Right lobe of liver (tissue), 6 donors: ENCODE data around the gene SLC26A4. TPM values are rescaled to one million over a fixed set of nuclear protein-coding genes. Genes with fewer than 3 reads are reported as not detected.
A peak's percentile ranks its signal among the peaks of the same experiment; 100 is the strongest.

Experiments
- ATAC-seq, 4 donors: fragments of 200-7000 bp; cut with Tn5 transposase; one replicate each; pipeline ENCODE4 v1.9.1; 2020; ENCODE audit warnings: mild to moderate bottlenecking in 4 of 4, moderate library complexity in 4 of 4
- DNase-seq, 3 donors: peaks; one replicate each; pipeline ENCODE4 v3.0.0-alpha.2; 2020
- H3K27ac ChIP-seq, 3 donors: fragments of 200-600 bp; one replicate each; pipeline ENCODE4 v1.8.0; 2022
- H3K27me3 ChIP-seq, 2 donors: fragments of 200-600 bp; one replicate each; pipeline ENCODE4 v1.8.0; 2022
- H3K36me3 ChIP-seq, 4 donors: fragments of 200-600 bp; sonication (generic) in 1 of 4; one replicate each; pipeline versions ENCODE4 v1.5.1 to v1.8.0; 2017 to 2022; ENCODE audit warnings: control low read depth in 1 of 4
- H3K4me1 ChIP-seq, 4 donors: fragments of 200-600 bp; sonication (generic) in 1 of 4; one replicate each; pipeline versions ENCODE4 v1.5.1 to v1.8.0; 2017 to 2022; ENCODE audit warnings: control low read depth in 1 of 4
- H3K4me3 ChIP-seq, 3 donors: fragments of 200-600 bp; one replicate each; pipeline ENCODE4 v1.8.0; 2022
- H3K9me3 ChIP-seq, 4 donors: fragments of 200-600 bp; sonication (generic) in 1 of 4; one replicate each; pipeline versions ENCODE4 v1.5.1 to v1.8.0; 2017 to 2022; ENCODE audit warnings: control low read depth in 1 of 4
- POLR2A ChIP-seq: fragments of 450-650 bp; IDR thresholded peaks from one replicate; pipeline ENCODE4 v1.6.1; 2017; ENCODE audit warnings: antibody characterized with exemption, mild to moderate bottlenecking
- WGBS: methylation state at CpG from one replicate; pipeline ENCODE4 v1.1.6; 2018; ENCODE audit warnings: low coverage, low lambda C conversion rate; ENCODE audit not compliant: insufficient coverage; ENCODE audit errors: missing lambda C conversion rate; 5-methylcytosine and 5-hydroxymethylcytosine counted together
- intact Hi-C, 2 donors: fragments of 100-400 bp; cut with DNase I; formaldehyde crosslinking; loops; one replicate each; pipeline versions ENCODE4 v1.11.2 to v1.14.1; 2022
- total RNA-seq, 6 experiments: library from RNA; depleted of rRNA in 2 of 6; stranded (reverse); fragments of >200 nt in 2 of 6; fragmentation: NEBNext Ultra II Directional in 3 of 6; extraction: Animal tissue kit (Norgen Biotek cat#: 25700) in 3 of 6; gene quantifications; one replicate each; pipeline versions ENCODE4 v1.1.0 to v1.2.4, GENCODE V29; 2016 to 2023
- TF ChIP-seq, protein P1 (sequence below), 4 donors: fragments of 200-600 bp in 3 of 4; fragments of 450-650 bp in 1 of 4; IDR thresholded peaks; one replicate each; pipeline versions ENCODE4 v1.5.1 to v1.8.0; 2016 to 2022; ENCODE audit warnings: antibody characterized with exemption in 4 of 4, mild to moderate bottlenecking in 2 of 4
- donor health status: DM: no; HTN: yes; CAD: no.
- donor health status: DM: no; HTN: no; CAD: no.
- donor health status: DM: no; HTN: no; CAD: no.
- donor health status: DM: no; HTN: yes; CAD: no.
- donor health status: DM: no; HTN: yes; CAD: no.

SLC26A4 gene
- total RNA-seq, 6 experiments from 2014 or later = 0.05 to 0.68 (median 0.27) TPM; not detected in 1

DNA sequence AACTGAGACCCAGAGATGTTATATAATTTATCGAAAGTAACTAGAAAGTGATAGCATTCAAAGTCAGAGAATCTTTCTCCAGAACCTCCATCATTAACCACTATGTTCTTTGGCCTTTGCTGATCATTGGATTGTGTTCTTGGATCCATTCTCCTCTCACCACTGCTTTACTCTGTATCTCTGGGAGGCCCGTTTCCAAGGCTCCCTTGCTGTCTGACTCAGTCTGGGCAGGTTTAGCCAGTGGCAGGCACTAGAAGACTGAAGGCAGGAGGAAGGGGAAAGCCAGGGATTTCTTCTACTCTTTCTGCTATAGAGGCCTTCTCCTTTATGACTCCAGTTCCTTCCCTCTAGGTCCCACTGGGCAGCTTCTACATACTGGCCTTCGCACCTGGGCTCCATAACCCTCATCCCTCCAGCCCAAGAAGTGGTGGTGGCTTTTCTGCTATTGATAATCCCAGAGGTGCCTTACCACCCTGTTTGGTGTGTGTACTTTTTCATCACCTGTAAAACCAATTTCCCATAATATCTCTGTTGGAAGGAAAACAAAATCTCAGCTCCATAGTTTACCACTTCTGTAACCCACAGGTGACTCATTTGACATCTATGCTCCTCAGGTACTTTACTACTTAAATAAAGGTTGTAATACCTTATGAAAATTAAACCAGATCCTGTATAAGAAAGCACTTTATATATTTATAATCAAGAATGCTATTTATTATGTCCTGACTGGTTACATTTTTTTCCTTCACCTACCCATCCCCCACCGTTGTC lies 44.5 kb upstream of the SLC26A4 start:
- H3K4me1 ChIP-seq = no peaks in the 10 kb centered on the region
- no peaks in the 10 kb centered on the region for H3K27me3 ChIP-seq
- no peak for TF ChIP-seq POLR2A
- TF ChIP-seq, protein P1, sequence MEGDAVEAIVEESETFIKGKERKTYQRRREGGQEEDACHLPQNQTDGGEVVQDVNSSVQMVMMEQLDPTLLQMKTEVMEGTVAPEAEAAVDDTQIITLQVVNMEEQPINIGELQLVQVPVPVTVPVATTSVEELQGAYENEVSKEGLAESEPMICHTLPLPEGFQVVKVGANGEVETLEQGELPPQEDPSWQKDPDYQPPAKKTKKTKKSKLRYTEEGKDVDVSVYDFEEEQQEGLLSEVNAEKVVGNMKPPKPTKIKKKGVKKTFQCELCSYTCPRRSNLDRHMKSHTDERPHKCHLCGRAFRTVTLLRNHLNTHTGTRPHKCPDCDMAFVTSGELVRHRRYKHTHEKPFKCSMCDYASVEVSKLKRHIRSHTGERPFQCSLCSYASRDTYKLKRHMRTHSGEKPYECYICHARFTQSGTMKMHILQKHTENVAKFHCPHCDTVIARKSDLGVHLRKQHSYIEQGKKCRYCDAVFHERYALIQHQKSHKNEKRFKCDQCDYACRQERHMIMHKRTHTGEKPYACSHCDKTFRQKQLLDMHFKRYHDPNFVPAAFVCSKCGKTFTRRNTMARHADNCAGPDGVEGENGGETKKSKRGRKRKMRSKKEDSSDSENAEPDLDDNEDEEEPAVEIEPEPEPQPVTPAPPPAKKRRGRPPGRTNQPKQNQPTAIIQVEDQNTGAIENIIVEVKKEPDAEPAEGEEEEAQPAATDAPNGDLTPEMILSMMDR (IDR thresholded peaks at IDR 0.05) = no peak
- DNase-seq (no peak), ATAC-seq (no peak)
- H3K36me3 ChIP-seq = peaks cover 0 to 11% (median 0%) of the 10 kb centered on the region in 4 donors
- intact Hi-C loops = no loop called here
- no peak overlapping the region for H3K4me3 ChIP-seq
- no peak overlapping the region for H3K27ac ChIP-seq
- WGBS = 87% methylated on average over 4 of the region's 4 CpGs
- no peaks in the 10 kb centered on the region for H3K9me3 ChIP-seq

DNA sequence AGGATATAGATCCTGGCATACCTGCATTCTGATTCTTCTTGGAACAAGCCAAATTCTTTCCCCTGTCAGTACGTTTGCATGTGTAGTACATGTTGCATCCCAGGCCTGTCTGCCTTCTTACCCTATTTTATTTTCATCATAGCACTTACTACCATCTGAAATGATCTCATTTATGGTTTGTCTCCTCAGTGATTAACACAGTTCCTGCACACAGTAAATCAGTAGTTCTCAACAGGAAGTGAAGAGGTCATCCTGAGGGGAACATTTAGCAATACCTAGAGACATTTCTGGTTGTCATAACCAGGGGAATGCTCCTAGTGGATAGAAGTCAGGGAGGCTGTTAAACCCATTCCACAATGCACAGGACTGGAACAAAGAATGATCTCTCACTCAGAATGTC lies 38.2 kb upstream of the SLC26A4 start:
- H3K4me3 ChIP-seq = no peak overlapping the region
- H3K4me1 ChIP-seq = no peaks in the 10 kb centered on the region
- WGBS = 20% methylated on average over 1 of the region's 1 CpG
- H3K27me3 ChIP-seq = no peaks in the 10 kb centered on the region
- peak; percentile 49 to 93 (median 61) for ATAC-seq
- intact Hi-C loops = no loop called here
- TF ChIP-seq POLR2A = no peak
- TF ChIP-seq, protein P1 (IDR thresholded peaks at IDR 0.05) = peak in 1 of 4 donors; percentile 2
- DNase-seq = no peak
- H3K36me3 ChIP-seq = no peaks in the 10 kb centered on the region
- no peak overlapping the region for H3K27ac ChIP-seq
- H3K9me3 ChIP-seq = no peaks in the 10 kb centered on the region

DNA sequence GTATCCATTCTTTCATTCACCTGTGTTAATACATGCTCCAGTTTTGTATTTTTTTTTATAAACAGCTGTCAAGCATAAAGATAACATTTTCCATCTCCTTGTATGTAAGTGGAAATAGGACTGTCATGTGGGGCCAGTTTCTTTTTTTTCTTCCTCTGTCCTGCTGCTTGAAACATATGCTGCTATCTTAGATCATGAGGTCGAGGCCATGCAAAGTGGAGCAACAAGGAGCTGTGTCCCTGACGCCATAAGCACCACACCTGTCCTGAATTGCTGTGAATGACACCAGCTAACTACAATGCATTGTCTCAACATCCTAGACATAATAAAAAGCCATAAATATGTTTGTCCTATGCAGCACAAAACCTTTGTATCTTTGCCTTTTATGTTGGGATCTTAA lies 37.7 kb upstream of the SLC26A4 start:
- TF ChIP-seq, protein P1 (IDR thresholded peaks at IDR 0.05) = no peak
- TF ChIP-seq POLR2A = no peak
- ATAC-seq = no peak
- intact Hi-C loops = no loop called here
- Histone ChIP-seq H3K36me3 (no peaks in the 10 kb centered on the region), H3K27me3 (no peaks in the 10 kb centered on the region), H3K4me1 (no peaks in the 10 kb centered on the region), H3K4me3 (no peak overlapping the region), H3K27ac (no peak overlapping the region), H3K9me3 (no peaks in the 10 kb centered on the region)
- no peak for DNase-seq
- 94% methylated on average over 2 of the region's 2 CpGs for WGBS

DNA sequence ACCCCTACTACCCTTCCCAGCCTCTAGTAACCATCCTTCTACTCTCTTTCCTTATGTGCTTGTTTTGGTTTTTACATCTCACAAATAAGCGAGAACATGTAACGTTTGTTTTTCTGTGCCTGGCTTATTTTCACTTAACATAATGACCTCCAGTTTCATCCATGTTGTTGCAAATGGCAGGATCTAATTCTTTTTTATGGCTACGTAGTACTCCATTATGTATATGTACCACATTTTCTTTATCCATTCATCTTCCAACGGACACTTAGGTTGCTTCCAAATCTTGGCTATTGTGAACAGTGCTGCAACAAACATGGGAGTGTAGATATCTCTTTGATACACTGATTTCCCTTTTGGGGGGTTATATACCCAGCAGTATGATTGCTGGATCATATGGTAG lies 33.6 kb upstream of the SLC26A4 start:
- no peaks in the 10 kb centered on the region for H3K4me1 ChIP-seq
- 86% methylated on average over 4 of the region's 4 CpGs for WGBS
- H3K27me3 ChIP-seq = no peaks in the 10 kb centered on the region
- no peak for TF ChIP-seq POLR2A
- TF ChIP-seq, protein P1 (IDR thresholded peaks at IDR 0.05) = no peak
- intact Hi-C loops = no loop called here
- H3K36me3 ChIP-seq = no peaks in the 10 kb centered on the region
- DNase-seq (no peak), ATAC-seq (no peak)
- no peak overlapping the region for H3K27ac ChIP-seq
- H3K4me3 ChIP-seq = no peak overlapping the region
- H3K9me3 ChIP-seq = no peaks in the 10 kb centered on the region
